Sigmoid colon (tissue), 7 donors: ENCODE results near the gene AHNAK2. TPM values are rescaled to one million over a fixed set of nuclear protein-coding genes. Genes with fewer than 3 reads are reported as not detected.

Source experiments
- DNase-seq: peaks from one replicate; pipeline ENCODE4 v3.0.0-alpha.2; 2019
- H3K27ac ChIP-seq, 4 donors: fragments of 200-600 bp; sonication (generic); one replicate each; pipeline ENCODE4 v1.5.1; 2016 to 2019; ENCODE audit warnings: mild to moderate bottlenecking in 1 of 4
- H3K27me3 ChIP-seq, 3 donors: fragments of 200-600 bp; sonication (generic); one replicate each; pipeline ENCODE4 v1.5.1; 2019; ENCODE audit warnings: mild to moderate bottlenecking in 1 of 3
- H3K36me3 ChIP-seq, 4 donors: fragments of 200-600 bp; sonication (generic); one replicate each; pipeline ENCODE4 v1.5.1; 2016 to 2019
- H3K4me1 ChIP-seq, 4 donors: fragments of 200-600 bp; sonication (generic); one replicate each; pipeline ENCODE4 v1.5.1; 2017 to 2019
- H3K4me3 ChIP-seq, 4 donors: fragments of 200-600 bp; sonication (generic); one replicate each; pipeline ENCODE4 v1.5.1; 2017 to 2019; ENCODE audit warnings: mild to moderate bottlenecking in 2 of 4, moderate library complexity in 1 of 4
- H3K9me3 ChIP-seq, 4 donors: fragments of 200-600 bp in 3 of 4; sonication (generic) in 3 of 4; one replicate each; pipeline versions ENCODE4 v1.5.1 to v1.6.1; 2013 to 2019
- CTCF ChIP-seq, 4 experiments: fragments of 450-650 bp in 3 of 4; fragments of 200-600 bp in 1 of 4; IDR thresholded peaks; one replicate each; pipeline ENCODE4 v1.5.1; 2016 to 2019; ENCODE audit warnings: antibody characterized with exemption in 4 of 4, mild to moderate bottlenecking in 3 of 4, moderate library complexity in 2 of 4
- EP300 ChIP-seq, 4 donors: sonication (generic); formaldehyde crosslinking; IDR thresholded peaks; one replicate each; pipeline ENCODE4 v1.6.1; 2017; ENCODE audit warnings: antibody characterized with exemption in 4 of 4
- POLR2A ChIP-seq, 2 donors: fragments of 450-650 bp; IDR thresholded peaks; one replicate each; pipeline ENCODE4 v1.6.1; 2016; ENCODE audit warnings: antibody characterized with exemption in 2 of 2, mild to moderate bottlenecking in 2 of 2, moderate library complexity in 2 of 2
- POLR2AphosphoS5 ChIP-seq, 4 donors: sonication (generic); formaldehyde crosslinking; IDR thresholded peaks; one replicate each; pipeline ENCODE4 v1.6.1; 2017; ENCODE audit warnings: antibody characterized with exemption in 4 of 4
- WGBS, 2 donors: extraction: QIAGEN DNeasy Blood & Tissue Kit; methylation state at CpG; one replicate each; pipeline ENCODE4 v1.1.7; 2013; 5-methylcytosine and 5-hydroxymethylcytosine counted together
- intact Hi-C: fragments of 100-400 bp; cut with DNase I; formaldehyde crosslinking; loops from one replicate; pipeline ENCODE4 v1.15.1; 2023
- polyA plus RNA-seq, 3 donors: library from polyadenylated mRNA; stranded (reverse); fragments of 200-250 nt; gene quantifications; one replicate each; pipeline ENCODE4 v1.2.3, GENCODE V29; 2013
- total RNA-seq, 4 donors: library from RNA; depleted of rRNA; stranded (reverse); fragments of >200 nt; gene quantifications; one replicate each; pipeline ENCODE4 v1.1.0, GENCODE V29; 2016
- donor health status: healthy with polysubstance abuse.
- donor health status: Bipolar disorder and iron deficiency.
- donor health status: healthy.

AHNAK2 gene
- total and polyA plus RNA-seq, 7 donors = 0.23 to 218 (median 81.9) TPM

DNA sequence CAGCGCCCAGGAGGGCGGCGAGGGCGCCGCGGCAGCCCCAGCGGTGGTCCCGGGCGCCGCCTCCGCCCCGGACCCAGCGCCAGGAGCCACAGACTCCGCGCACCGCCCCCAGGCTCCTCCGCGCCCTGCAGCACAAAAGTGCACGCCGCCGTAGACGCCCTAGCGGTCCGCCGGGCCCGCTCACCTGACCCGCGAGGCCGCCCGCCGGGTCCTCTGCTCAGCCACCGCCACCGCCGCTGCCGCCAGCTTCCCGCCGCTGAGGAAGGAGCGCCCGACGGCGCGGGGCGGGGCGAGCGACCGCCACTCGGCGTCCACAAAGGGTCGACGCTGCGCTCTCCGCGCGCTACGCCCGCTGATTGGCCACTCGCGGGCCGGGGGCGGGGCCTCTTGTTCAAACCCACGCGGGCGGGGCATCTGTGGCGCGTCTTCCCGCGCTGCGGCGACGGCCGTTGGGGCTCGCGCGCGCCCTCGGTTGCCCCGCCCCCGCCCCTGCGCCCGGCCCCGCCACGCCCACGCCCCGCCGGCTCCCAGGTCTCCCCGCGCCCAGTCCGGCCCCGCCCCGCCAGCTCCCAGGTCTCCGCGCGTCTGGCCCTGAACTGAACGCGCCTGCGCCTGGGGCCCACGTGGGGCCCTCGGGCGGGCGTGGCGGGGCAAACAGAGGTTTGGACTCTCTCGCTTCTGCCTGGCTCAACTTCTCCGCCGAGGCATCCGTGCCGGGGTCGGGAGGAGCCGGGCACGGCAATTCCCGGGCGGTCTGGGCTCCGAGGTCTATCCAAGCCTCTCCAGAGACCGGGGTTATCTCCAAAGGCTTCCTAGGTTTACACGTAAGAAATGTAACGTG is 42.9 kb upstream of the AHNAK2 start, which contains the start of gene CDCA4:
Gene CDCA4, minus strand, starts transcription at position 269 of the 841 bp plus-strand sequence. CDS start 9,154 bp downstream, outside the sequence.
- intact Hi-C loops = loop anchor here (1.0 to 2.0 kb wide), 2 partner anchors 42 to 53 kb away; partner anchors contain the start of gene AHNAK2
- Histone ChIP-seq H3K36me3 (no peaks in the 10 kb centered on the region), H3K9me3 (no peaks in the 10 kb centered on the region), H3K27me3 (no peaks in the 10 kb centered on the region), H3K27ac (peak within 1 kb of the TSS; percentile 82 to 88 (median 86)), H3K4me1 (peaks cover 0 to 37% (median 33%) of the 10 kb centered on the region in 4 donors), H3K4me3 (peak within 1 kb of the TSS; percentile 69 to 96 (median 86))
- peak in 1 of 4 donors; percentile 50 for TF ChIP-seq EP300 (IDR thresholded peaks at IDR 0.05)
- peak; percentile 80 to 84 for TF ChIP-seq POLR2A (IDR thresholded peaks at IDR 0.05)
- peak; percentile 89 to 97 (median 93) for TF ChIP-seq POLR2AphosphoS5 (IDR thresholded peaks at IDR 0.05)
- TF ChIP-seq CTCF (IDR thresholded peaks at IDR 0.05) = no peak
- DNase-seq = peak; percentile 98
- WGBS, 2 donors = 1% methylated on average over 115 of the region's 115 CpGs

DNA sequence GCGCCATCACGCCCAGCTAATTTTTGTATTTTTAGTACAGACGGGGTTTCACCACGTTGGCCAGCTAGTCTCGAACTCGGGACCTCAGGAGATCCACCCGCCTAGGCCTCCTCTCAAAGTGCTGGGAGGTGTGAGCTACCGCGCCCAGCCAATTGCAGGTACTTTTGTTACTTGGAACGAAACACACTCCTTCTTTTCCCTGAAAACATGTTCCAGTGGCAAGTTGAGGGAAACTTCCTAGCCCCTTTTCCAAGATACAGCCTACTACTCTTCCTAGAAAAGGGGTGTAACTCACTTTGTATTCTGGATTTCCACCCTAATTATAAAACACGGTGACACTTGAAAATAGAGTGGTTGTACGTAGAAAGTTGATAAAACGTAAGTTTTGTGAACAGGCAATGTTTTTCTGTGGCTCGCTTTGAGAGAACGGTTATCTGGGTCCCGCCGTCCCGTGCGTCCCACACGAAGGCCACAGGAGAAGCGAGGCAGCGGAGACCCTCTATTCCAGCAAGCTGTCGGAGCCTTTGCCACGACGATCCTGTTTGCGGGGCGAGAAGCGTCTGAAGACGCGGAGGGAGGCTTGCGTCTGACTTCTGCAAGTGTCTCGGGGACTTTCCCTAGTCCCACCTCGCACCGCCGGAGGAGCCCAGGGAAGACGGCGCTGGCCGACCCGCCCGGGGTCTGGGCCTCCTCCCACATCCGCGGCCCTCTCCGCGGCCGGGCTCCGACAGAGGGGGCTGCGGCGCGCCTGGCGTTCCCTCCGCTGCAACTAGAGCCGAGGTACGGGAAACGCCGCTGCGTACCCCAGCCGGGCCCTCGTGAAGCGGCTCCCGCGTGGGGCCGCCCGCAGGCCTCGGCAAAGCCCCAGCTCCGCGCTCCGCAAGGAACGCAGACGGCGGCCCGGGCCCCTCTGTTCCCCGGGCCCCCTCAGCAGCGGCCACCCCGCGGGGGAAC is 42.0 kb upstream of the AHNAK2 start:
- Histone ChIP-seq H3K9me3 (no peaks in the 10 kb centered on the region), H3K36me3 (no peaks in the 10 kb centered on the region), H3K27me3 (no peaks in the 10 kb centered on the region), H3K4me1 (peaks cover 0 to 37% (median 33%) of the 10 kb centered on the region in 4 donors), H3K27ac (peak overlapping the region; percentile 77 to 88 (median 86)), H3K4me3 (peak overlapping the region; percentile 69 to 96 (median 86))
- intact Hi-C loops = loop anchor here (2.0 kb wide), 1 partner anchor 41 kb away; the partner anchor contains the start of gene AHNAK2
- WGBS, 2 donors = 2 to 4% methylated on average over 75 of the region's 75 CpGs
- TF ChIP-seq EP300 (IDR thresholded peaks at IDR 0.05) = no peak
- no peak for DNase-seq

GRCh38 chr14:105018414-105018813 is 40.2 kb upstream of the AHNAK2 start:
- TF ChIP-seq POLR2AphosphoS5 (IDR thresholded peaks at IDR 0.05) = no peak
- no peak for TF ChIP-seq POLR2A (IDR thresholded peaks at IDR 0.05)
- TF ChIP-seq CTCF (IDR thresholded peaks at IDR 0.05) = no peak
- no peak for TF ChIP-seq EP300 (IDR thresholded peaks at IDR 0.05)
- no peak overlapping the region for H3K27ac ChIP-seq
- H3K27me3 ChIP-seq = no peaks in the 10 kb centered on the region
- no peak for DNase-seq
- no peaks in the 10 kb centered on the region for H3K36me3 ChIP-seq
- H3K4me1 ChIP-seq = peaks cover 0 to 38% (median 33%) of the 10 kb centered on the region in 4 donors
- H3K9me3 ChIP-seq = no peaks in the 10 kb centered on the region
- H3K4me3 ChIP-seq = no peak overlapping the region
- 83 to 86% methylated on average over 4 of the region's 4 CpGs for WGBS, 2 donors
- intact Hi-C loops = no loop called here

- WGBS, 2 donors = 37 to 81% methylated on average over 6 of the region's 6 CpGs
- peaks cover 0 to 54% (median 49%) of the 10 kb centered on the region in 4 donors for H3K4me1 ChIP-seq
Observed at GRCh38 chr14:105015905-105016304, 37.7 kb upstream of the AHNAK2 start.

GRCh38 chr14:105015242-105015641 is 37.1 kb upstream of the AHNAK2 start:
- H3K36me3 ChIP-seq = peaks cover 0 to 8% (median 2%) of the 10 kb centered on the region in 4 donors
- H3K4me3 ChIP-seq = no peak overlapping the region
- no peak for DNase-seq
- H3K27me3 ChIP-seq = no peaks in the 10 kb centered on the region
- no peak overlapping the region for H3K27ac ChIP-seq
- peaks cover 0 to 58% (median 50%) of the 10 kb centered on the region in 4 donors for H3K4me1 ChIP-seq
- TF ChIP-seq POLR2AphosphoS5 (IDR thresholded peaks at IDR 0.05) = no peak
- TF ChIP-seq POLR2A (IDR thresholded peaks at IDR 0.05) = no peak
- TF ChIP-seq EP300 (IDR thresholded peaks at IDR 0.05) = no peak
- TF ChIP-seq CTCF (IDR thresholded peaks at IDR 0.05) = no peak
- no peaks in the 10 kb centered on the region for H3K9me3 ChIP-seq
- 78 to 83% methylated on average over 9 of the region's 9 CpGs for WGBS, 2 donors
- intact Hi-C loops = no loop called here

More at GRCh38 chr14:105015905-105016304, 37.7 kb upstream of the AHNAK2 start:
- H3K4me3 ChIP-seq = no peak overlapping the region
- DNase-seq = no peak
- no peaks in the 10 kb centered on the region for H3K27me3 ChIP-seq
- H3K27ac ChIP-seq = no peak overlapping the region
- intact Hi-C loops = no loop called here
- no peaks in the 10 kb centered on the region for H3K9me3 ChIP-seq
- TF ChIP-seq EP300 (IDR thresholded peaks at IDR 0.05) = no peak
- peaks cover 0 to 6% (median 2%) of the 10 kb centered on the region in 4 donors for H3K36me3 ChIP-seq
